GM18520 (cell line): ENCODE results near the gene RSAD1.
A peak's percentile ranks its signal among the peaks of the same experiment; 100 is the strongest.
"Not testable (repeated sequence)": the region's sequence is repeated elsewhere in the genome, so short reads cannot be mapped to it uniquely, and the experiment has no call there.

Experiments used
- ATAC-seq: cut with Tn5 transposase; IDR thresholded peaks from one replicate; pipeline ENCODE4 v1.9.1; 2021; ENCODE audit not compliant: unreplicated experiment

RSAD1 gene

DNA sequence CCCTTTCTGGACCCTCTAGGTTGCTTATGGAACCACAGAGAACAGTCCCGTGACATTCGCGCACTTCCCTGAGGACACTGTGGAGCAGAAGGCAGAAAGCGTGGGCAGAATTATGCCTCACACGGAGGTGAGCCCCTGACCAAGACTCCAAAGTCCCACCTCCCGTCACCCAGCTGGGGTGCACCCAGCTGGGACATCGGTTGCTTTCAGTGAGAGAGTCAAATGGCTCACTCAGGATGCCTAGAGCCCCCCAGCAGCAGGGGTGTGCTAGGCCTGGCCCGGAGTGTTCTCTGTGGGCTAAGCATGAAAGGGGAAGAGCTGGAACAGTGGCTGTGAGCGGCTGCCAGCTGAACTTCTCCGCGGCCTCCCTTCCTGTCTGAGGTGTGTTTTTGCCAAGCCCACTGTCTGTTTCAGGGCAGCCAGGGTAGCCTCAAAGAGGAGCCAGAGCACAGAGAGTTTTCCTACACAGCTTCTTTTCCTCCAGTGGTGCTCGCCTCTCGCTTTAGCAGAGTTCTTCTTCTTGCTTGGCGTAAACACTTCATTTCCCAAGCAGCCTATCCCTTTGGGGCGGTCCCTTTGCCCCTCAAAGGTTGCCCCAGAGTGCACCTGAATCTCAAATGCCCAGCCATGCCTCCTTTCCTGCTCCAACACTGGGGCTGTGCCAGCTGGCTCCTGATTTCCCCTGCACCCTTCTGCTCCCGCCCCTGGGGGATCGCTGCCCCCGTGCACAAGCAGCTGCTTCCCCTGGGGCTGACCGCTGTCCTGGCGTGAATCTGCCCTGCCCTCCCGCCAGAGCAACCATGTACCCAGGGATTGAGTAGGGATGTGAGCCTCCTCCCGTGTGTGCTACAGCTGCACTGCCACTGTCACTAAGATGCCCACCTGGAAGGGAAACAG lies 7.4 kb upstream of the RSAD1 start:
- ATAC-seq = no peak

DNA sequence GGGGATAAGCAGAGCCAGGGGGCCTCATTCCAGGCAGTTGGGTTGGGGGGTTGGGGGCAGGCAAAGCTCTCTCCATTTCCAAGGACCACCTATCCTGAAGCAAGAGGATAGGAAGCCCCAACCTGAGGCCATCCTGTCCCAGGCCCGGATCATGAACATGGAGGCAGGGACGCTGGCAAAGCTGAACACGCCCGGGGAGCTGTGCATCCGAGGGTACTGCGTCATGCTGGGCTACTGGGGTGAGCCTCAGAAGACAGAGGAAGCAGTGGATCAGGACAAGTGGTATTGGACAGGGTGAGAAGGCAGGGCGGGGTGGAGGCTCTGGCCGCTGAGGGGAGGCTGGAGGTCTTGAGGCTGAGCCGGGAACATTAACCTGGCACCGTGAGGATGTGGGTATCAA lies 6.4 kb upstream of the RSAD1 start:
- ATAC-seq = no peak

DNA sequence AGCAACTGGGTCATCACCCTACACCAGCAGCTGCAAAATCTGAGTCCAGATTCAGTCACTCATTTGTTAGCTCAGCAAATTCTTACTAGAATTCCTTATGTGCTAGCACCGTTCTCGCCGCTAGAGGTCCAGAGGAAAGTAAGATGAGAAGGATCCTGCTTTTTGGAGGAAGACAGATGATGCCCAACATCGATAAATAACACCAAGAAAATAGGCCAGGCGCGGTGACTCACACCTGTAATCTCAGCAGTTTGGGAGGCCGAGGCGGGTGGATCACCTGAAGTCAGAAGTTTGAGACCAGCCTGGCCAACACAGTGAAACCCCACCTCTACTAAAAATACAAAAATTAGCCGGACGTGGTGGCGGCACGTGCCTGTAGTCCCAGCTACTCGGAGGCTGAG lies 5.9 kb upstream of the RSAD1 start:
- not testable (repeated sequence) for ATAC-seq

DNA sequence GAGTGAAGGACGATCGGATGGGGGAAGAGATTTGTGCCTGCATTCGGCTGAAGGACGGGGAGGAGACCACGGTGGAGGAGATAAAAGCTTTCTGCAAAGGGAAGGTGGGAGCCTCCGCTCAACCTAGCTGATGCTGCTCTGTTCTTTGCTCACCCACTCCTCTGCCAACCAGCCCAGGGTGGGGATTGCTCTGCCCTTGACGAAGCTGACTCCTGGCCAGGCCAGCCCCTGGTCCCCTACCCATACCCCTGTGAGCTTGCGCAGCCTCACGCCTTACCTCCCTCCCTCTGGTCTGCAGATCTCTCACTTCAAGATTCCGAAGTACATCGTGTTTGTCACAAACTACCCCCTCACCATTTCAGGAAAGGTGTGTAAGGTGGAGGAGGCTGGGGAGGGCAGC lies 4.8 kb upstream of the RSAD1 start:
- ATAC-seq = no peak

DNA sequence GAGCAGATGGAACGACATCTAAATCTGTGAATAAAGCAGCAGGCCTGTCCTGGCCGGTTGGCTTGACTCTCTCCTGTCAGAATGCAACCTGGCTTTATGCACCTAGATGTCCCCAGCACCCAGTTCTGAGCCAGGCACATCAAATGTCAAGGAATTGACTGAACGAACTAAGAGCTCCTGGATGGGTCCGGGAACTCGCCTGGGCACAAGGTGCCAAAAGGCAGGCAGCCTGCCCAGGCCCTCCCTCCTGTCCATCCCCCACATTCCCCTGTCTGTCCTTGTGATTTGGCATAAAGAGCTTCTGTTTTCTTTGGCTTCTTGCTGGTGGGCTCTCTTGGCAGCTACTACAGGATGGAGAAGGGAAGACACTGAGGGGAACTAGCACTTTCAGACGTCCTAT lies 4.1 kb upstream of the RSAD1 start:
- ATAC-seq = no peak

DNA sequence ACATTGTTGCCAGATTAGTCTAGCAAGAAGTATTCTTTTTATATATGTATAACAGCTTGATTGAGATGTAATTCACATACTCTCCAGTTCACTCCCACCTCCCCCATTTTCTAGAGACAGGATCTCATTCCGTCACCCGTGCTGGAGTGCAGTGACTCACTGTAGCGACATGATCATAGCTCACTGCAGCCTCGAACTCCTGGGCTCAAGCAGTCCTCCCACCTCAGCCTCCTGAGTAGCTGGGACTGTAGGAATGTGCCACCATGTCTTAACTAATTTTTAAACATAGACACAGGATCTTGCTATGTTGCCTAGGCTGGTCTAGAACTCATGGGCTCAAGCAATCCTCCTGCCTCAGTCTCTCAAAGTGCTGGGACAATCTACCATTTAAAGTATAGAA lies 3.3 kb upstream of the RSAD1 start:
- no peak for ATAC-seq

DNA sequence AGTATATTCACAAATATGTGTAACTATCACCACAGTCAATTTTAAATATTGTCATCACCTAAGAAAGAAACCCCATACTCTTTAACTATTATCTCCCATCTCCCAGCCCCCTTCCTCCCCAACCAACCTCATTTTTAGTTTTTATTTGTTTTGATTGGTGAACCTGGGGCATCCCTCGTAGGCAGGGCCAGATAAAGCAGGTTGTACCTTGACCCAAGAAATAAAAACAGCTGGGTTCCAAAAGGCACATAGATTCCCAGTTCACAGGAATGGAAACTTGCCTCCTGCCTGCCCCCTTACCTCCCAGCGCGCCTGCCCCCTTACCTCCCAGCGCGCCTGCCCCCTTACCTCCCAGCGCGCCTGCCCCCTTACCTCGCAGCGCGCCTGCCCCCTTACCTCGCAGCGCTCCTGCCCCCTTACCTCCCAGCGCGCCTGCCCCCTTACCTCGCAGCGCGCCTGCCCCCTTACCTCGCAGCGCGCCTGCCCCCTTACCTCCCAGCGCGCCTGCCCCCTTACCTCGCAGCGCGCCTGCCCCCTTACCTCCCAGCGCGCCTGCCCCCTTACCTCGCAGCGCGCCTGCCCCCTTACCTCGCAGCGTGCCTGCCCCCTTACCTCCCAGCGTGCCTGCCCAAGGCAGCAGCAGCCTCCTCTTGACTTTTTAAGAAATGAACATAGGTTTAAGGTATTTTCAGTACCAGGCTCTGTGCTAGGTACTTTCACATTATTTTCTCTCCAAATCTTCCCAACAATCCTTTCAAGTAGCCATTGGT lies 2.7 kb upstream of the RSAD1 start:
- ATAC-seq = not testable (repeated sequence)

DNA sequence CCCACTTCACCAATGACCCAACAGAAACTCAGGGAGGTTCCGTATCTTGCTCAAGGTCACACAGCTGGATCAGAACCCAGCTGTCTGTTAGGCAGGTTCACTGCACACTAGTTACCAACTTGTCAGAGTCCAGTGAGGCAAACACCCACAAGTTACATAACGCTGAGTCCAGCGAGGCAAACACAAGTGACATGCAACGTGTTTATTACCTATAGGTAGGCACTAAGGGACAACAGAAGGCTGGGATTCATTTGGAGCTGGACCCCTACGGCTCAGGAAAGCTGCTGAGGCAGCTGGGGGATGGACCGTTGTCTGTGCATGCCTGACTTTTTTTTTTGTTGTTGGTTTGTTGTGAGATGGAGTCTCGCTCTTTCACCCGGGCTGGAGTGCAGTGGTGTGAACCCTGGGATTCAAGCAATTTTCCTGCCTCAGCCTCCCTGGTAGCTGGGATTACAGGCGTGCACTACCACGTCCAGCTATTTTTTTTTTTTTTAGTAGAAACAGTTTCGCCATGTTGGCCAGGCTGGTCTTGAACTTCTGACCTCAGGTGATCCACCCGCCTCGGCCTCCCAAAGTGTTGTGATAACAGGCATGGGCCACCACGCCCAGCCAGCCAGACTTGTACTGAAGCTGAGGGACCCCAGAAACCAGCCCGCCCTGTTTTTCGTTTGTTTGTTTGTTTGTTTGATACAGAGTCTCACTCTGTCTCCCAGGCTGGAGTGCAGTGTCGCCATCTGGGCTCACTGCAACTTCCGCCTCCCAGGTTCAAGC lies 1.9 kb upstream of the RSAD1 start:
- no peak for ATAC-seq

DNA sequence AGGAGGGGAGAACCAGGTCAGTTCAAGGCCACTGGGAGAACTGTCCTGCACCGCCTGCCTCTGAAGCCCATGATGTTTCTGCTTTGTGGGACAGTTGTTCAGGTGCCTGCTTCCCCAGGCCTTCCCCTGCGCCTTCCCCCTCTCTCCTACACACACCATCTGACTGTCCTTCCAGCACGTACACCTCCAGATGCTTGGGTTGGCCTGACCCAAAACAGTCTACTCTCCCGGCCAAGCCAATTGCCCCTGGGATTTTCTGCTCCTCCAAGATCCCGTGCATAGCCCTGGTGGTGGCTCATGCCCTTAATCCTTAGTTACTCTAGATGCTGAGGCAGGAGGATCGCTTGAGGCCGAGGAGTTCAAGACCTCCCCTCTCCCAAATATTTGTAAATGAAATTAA lies 684 bp upstream of the RSAD1 start:
- ATAC-seq = no peak

DNA sequence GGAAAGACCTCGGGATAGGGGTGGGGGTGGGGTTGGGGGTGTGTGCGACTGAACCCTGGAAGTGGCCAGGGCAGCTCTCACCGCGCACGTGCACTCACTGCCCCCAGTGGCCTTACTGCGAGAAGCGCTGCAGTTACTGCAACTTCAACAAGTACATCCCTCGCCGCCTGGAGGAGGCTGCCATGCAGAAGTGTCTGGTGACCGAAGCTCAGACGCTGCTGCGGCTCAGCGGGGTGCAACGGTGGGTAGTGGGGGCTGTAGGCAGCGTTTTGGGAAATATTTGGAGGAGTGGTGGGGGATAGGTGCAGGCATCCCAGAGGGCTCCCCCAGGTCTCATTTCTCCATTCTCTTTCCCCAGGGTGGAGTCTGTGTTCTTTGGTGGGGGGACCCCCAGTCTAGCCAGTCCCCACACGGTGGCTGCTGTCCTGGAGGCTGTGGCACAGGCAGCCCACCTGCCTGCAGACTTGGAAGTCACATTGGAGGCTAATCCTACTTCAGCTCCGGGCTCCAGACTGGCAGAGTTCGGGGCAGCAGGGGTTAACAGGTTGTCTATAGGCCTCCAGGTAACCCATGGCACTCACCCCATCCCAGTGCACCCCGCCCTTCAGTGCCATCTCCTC lies 972 bp downstream of the RSAD1 start:
- ATAC-seq = no peak

DNA sequence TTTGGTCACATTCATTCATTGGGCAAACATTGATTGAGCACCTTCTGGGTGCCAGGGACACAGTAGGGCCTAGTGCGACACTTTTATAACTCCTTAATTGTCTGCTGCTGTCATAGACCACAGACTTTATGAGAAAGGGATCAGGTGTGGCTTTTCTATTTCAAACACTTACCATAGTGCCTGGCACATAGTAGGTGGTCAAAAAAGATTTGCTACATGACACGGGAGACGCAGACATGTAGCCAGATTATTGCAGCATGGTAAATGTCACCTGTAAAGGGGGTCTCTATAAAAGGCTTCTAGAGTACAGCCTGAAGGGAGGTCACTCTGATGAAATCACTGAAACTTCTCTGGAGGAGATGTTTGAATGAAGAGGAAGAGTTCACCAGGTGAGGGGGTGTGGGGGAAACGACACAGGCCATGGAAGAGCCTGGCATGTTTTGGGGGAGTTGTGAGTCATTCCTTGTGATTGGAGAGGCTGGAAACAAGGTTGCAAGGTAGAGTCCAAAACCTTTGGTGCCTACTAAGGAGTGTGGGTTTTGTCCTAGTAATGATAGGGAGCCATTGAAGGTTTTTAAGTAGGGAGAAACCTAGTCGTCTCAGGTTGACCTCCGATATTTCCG lies 1.6 kb downstream of the RSAD1 start:
- ATAC-seq = no peak

DNA sequence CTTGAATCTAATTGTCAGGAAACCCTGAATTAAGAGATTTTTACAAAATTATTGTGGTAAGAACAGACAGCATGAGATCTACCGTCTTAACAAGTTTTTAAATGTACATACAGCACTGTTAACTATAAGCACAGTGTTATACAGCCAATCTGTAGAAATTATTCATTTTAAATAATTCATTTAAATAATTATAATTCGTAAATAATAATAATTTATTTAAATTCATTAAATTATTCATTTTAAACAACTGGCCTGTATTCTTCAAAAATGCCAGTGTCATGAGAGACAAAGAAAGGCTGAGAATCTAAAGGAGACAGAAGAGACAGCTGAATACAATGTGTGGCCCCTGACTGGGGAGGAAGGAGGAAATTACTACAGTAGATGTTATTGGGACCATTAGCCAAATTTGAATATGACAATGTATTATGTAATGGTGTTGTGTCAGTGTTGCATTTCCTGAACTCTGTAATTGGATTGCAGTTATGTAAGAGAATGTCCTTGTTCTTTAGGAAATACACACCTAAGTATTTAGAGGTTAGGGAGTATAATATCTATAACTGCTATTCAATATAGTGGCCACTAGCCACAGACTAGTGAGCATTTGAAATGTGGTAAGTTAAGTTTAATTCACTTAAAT lies 2.3 kb downstream of the RSAD1 start:
- no peak for ATAC-seq

DNA sequence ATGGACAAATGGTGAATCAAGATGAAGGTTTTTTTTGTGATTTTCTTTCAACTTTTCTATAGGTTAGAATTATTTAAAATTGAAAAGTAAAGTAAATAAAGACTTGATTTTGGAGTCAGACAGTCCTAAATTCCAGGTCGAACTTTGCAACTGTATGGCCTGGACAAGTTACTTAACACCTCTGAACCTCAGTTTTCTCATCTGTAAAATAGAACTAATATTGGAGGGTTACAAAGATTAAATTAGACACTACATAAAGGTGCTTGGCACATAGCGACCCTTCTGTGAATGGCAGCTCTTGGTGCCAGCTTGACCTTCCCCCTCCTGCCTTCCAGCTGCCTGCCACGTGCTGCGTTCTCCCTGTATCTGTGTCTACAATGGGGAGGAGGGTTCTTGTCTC lies 3.0 kb downstream of the RSAD1 start:
- ATAC-seq = no peak

DNA sequence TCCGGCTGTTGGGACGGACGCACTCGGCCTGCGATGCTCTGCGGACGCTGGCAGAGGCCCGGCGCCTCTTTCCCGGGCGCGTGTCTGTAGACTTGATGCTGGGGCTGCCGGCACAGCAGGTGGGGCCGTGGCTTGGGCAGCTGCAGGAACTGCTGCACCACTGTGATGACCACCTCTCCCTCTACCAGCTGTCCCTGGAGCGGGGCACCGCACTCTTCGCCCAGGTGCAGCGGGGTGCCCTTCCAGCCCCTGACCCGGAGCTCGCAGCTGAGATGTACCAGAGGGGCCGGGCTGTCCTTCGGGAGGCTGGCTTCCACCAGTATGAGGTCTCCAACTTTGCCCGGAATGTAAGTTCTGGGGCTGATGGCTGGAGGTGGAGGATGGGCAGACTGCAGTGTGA lies 3.5 kb downstream of the RSAD1 start:
- ATAC-seq = no peak

DNA sequence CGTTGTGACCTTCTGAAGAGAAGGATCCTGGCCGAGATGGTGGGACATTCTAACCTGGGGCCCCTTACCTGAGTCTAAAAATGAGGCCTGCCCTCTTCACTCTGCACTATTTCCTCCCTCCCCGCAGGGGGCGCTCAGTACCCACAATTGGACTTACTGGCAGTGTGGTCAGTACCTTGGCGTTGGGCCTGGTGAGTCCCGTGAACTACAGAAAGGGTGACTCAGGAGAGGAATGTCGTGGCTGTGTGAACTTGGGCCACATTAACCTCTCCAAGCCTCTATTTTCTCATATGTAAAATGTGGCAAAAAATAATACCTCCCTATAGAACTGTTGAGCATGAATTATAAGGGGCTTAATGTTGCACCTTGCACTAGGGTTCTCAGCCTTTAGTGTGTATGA lies 3.9 kb downstream of the RSAD1 start:
- peak; percentile 30 for ATAC-seq

DNA sequence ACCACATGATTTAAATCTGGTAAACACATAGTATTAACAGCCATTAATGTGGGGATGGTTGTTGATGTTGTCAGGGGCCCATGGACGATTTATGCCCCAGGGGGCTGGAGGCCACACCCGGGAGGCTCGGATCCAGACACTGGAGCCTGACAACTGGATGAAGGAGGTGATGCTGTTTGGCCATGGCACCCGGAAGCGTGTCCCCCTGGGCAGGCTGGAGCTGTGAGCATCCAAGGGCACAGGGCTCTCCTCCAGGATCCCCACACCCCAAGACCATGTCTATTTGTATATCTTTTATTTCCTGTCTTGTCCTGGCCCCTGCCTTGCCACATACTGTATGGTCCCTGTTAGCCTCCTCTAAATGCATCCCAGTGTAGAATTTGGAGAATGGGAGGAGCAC lies 4.6 kb downstream of the RSAD1 start:
- ATAC-seq = no peak

DNA sequence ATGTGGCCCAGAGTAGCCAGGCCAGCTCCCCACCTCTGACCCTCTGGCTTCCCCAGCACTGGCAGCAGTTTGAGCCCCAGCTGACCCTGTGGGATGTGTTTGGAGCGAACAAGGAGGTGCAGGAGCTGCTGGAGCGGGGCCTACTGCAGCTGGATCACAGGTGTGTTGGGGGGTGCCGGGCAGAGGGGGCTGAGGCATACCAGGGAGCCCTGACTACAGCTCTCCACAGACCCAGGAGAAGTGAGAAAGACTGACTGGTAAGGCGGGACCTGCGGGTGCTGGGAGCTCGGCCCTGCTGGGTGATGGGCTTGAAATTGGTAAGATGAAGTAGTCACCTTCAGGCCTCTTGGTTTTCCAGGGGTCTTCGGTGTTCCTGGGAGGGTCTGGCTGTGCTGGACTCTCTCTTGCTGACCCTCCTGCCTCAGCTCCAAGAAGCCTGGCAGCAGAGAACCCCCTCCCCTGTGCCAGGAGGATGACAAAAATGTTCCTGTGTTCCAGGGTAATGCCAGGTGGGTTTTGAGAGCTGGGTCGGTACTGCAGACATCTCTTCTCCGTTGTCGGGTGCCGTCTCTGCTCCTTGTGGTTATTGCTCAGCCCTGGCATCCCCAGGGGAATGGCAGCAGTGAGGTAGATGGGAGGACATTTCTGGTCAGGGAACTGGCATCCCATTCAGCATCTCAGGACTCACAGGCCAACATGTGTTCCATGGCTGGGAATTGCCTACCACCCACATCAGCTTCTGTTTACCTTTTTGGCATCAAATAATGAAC lies 5.9 kb downstream of the RSAD1 start:
- no peak for ATAC-seq

DNA sequence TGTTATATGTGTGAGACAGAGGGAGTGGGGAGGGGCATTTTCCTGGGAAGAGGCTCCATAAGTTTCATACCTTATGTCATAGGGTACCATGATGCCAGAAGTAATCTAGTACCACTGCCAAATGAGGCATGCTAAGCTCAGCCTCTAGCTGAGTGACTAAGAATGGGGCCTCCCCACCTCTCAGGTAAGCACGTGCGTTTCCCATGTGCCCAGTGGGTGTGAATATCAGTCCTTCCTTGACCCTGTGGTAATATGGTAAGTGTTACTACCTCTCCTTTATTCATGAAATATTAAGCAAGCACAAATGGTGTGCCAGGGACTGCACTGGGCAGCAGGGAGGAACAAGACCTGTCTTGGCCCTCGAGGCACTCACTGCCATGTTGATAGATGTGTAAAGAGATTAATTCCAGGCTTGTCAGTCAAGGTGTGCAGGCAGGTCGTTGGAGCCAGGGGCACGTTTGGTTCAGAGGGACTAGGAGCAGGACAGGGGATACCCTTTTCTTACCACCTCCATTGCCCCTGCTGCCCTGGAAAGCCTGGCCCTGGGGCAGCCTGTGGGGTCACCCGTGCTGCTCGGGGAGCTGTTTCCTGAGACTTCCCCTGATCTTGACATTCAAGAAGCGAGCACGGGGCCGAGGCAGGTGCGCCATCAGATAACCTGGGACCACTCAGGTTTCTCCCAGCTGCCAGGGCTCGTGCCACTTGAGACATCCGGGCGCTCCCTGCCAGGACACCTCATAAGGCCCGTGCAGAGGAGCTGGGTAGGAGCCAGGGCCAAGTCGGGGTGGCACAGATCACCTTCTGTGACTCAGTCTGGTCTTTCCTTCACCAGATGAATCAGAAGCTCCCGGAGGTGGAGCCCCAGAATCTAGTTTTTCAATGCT lies 8.8 kb downstream of the RSAD1 start:
- ATAC-seq = no peak

DNA sequence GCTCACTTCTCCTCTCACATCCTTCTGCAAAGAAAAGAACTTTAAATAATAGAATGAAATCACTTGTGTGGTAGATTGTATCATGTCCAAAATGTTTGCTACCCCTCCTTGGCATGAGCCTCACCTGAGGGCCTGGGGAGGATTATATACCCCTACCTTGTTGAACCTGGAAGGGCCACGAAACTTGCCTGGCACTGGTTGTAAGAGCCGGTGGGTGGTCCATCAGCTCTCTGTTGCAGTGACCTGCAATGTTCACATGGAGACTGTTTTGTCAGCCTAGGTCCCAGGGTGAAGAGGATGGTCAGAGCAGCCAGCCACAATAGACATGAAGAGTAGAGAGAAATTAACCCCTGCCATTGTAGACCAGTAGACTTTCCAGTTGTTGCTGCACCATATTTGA lies 10.2 kb downstream of the RSAD1 start:
- ATAC-seq = no peak
